Measurements from ENCODE around the gene C22orf15.

DNA sequence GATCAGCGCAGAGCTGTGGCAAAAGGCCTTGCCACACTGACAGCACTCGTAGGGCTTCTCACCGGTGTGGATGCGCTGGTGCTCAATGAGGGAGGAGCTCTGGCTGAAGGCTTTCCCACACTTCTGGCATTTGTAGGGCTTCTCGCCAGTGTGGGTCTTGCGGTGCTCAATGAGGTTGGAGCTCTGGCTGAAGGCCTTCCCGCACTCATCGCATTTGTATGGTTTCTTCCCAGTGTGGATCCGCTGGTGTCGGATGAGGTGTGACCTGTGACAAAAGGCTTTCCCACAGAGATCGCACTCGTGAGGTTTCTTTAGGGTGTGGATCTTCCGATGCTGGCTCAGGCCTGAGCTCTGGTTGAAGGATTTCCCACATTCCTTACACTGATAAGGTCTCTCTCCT lies 18.8 kb upstream of the C22orf15 start:
- TF ChIP-seq, protein P1, sequence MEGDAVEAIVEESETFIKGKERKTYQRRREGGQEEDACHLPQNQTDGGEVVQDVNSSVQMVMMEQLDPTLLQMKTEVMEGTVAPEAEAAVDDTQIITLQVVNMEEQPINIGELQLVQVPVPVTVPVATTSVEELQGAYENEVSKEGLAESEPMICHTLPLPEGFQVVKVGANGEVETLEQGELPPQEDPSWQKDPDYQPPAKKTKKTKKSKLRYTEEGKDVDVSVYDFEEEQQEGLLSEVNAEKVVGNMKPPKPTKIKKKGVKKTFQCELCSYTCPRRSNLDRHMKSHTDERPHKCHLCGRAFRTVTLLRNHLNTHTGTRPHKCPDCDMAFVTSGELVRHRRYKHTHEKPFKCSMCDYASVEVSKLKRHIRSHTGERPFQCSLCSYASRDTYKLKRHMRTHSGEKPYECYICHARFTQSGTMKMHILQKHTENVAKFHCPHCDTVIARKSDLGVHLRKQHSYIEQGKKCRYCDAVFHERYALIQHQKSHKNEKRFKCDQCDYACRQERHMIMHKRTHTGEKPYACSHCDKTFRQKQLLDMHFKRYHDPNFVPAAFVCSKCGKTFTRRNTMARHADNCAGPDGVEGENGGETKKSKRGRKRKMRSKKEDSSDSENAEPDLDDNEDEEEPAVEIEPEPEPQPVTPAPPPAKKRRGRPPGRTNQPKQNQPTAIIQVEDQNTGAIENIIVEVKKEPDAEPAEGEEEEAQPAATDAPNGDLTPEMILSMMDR (IDR thresholded peaks at IDR 0.05) = no peak
- TF ChIP-seq POLR2A (IDR thresholded peaks at IDR 0.05) = no peak
